ENCODE results near the gene SGIP1. TPM values are rescaled to one million over a fixed set of nuclear protein-coding genes. Genes with fewer than 3 reads are reported as not detected.
"Not testable (repeated sequence)": the region's sequence is repeated elsewhere in the genome, so short reads cannot be mapped to it uniquely, and the experiment has no call there.

The SGIP1 gene
- total and polyA plus RNA-seq, 7 experiments from 2014 or later = not detected

GRCh38 chr1:66576645-66577044 is 42.7 kb downstream of the SGIP1 start:
- ChIA-PET POLR2A (no interaction called here), CTCF (no interaction called here)

GRCh38 chr1:66578841-66579240 is 44.9 kb downstream of the SGIP1 start:
- no peak overlapping the region for H3K27ac Mint-ChIP-seq

More at GRCh38 chr1:66576645-66577044, 42.7 kb downstream of the SGIP1 start:
- H3K9me3 ChIP-seq (ENCODE audit: control insufficient read depth in 2 of 3, low read length in 3 of 3) = no peaks in the 10 kb centered on the region
- intact Hi-C loops (cut with micrococcal nuclease) = no loop called here
- no peak overlapping the region for H3K27ac Mint-ChIP-seq
- H3K4me3 Mint-ChIP-seq = no peak overlapping the region
- H3K36me3 Mint-ChIP-seq = no peaks in the 10 kb centered on the region
- no peak overlapping the region for H3K4me3 ChIP-seq (ENCODE audit: low read length)
- no peak for ATAC-seq
- no peaks in the 10 kb centered on the region for H3K4me1 Mint-ChIP-seq
- H3K4me1 ChIP-seq (ENCODE audit: control insufficient read depth in 2 of 2, insufficient read depth in 2 of 2, low read length in 2 of 2) = no peaks in the 10 kb centered on the region
- no peaks in the 10 kb centered on the region for H3K27me3 ChIP-seq (ENCODE audit: control insufficient read depth in 2 of 2, insufficient read depth in 2 of 2, low read length in 2 of 2)
- peaks cover 0 to 2% (median 0%) of the 10 kb centered on the region in 11 donors for H3K9me3 Mint-ChIP-seq
- H3K27ac ChIP-seq (ENCODE audit: low read depth, low read length) = no peak overlapping the region
- H3K27me3 Mint-ChIP-seq = peaks cover 10 to 33% (median 29%) of the 10 kb centered on the region in 5 donors
- H3K36me3 ChIP-seq (ENCODE audit: control insufficient read depth in 2 of 3, insufficient read depth in 3 of 3, low read length in 3 of 3) = no peaks in the 10 kb centered on the region
- DNase-seq = no peak

GRCh38 chr1:66580081-66580480 is 46.1 kb downstream of the SGIP1 start:
- Histone ChIP-seq H3K4me3 (ENCODE audit: low read length) (no peak overlapping the region), H3K27ac (ENCODE audit: low read depth, low read length) (no peak overlapping the region), H3K4me1 (ENCODE audit: control insufficient read depth in 2 of 2, insufficient read depth in 2 of 2, low read length in 2 of 2) (no peaks in the 10 kb centered on the region), H3K9me3 (ENCODE audit: control insufficient read depth in 2 of 3, low read length in 3 of 3) (no peaks in the 10 kb centered on the region), H3K27me3 (ENCODE audit: control insufficient read depth in 2 of 2, insufficient read depth in 2 of 2, low read length in 2 of 2) (no peaks in the 10 kb centered on the region), H3K36me3 (ENCODE audit: control insufficient read depth in 2 of 3, insufficient read depth in 3 of 3, low read length in 3 of 3) (no peaks in the 10 kb centered on the region)
- Mint-ChIP-seq H3K36me3 (no peaks in the 10 kb centered on the region), H3K9me3 (no peaks in the 10 kb centered on the region), H3K4me3 (no peak overlapping the region), H3K4me1 (no peaks in the 10 kb centered on the region), H3K27ac (peak overlapping the region in 1 of 9 donors; percentile 23), H3K27me3 (peaks cover 13 to 28% (median 25%) of the 10 kb centered on the region in 5 donors)
- DNase-seq = no peak
- intact Hi-C loops (cut with micrococcal nuclease) = no loop called here
- POLR2A ChIA-PET = no interaction called here
- ATAC-seq = no peak
- CTCF ChIA-PET = no interaction called here

More at GRCh38 chr1:66578841-66579240, 44.9 kb downstream of the SGIP1 start:
- no peaks in the 10 kb centered on the region for H3K4me1 Mint-ChIP-seq
- POLR2A ChIA-PET = no interaction called here
- H3K27me3 Mint-ChIP-seq = peaks cover 13 to 36% (median 32%) of the 10 kb centered on the region in 5 donors
- Histone ChIP-seq H3K9me3 (ENCODE audit: control insufficient read depth in 2 of 3, low read length in 3 of 3) (no peaks in the 10 kb centered on the region), H3K27ac (ENCODE audit: low read depth, low read length) (no peak overlapping the region), H3K4me1 (ENCODE audit: control insufficient read depth in 2 of 2, insufficient read depth in 2 of 2, low read length in 2 of 2) (no peaks in the 10 kb centered on the region), H3K36me3 (ENCODE audit: control insufficient read depth in 2 of 3, insufficient read depth in 3 of 3, low read length in 3 of 3) (no peaks in the 10 kb centered on the region), H3K4me3 (ENCODE audit: low read length) (no peak overlapping the region), H3K27me3 (ENCODE audit: control insufficient read depth in 2 of 2, insufficient read depth in 2 of 2, low read length in 2 of 2) (no peaks in the 10 kb centered on the region)
- no peak for ATAC-seq
- no peaks in the 10 kb centered on the region for H3K9me3 Mint-ChIP-seq
- no peak overlapping the region for H3K4me3 Mint-ChIP-seq
- intact Hi-C loops (cut with micrococcal nuclease) = no loop called here
- no peak for DNase-seq
- CTCF ChIA-PET = no interaction called here
- no peaks in the 10 kb centered on the region for H3K36me3 Mint-ChIP-seq

GRCh38 chr1:66583021-66583420 is 49.1 kb downstream of the SGIP1 start:
- CTCF ChIA-PET = no interaction called here
- Mint-ChIP-seq H3K9me3 (no peaks in the 10 kb centered on the region), H3K4me1 (no peaks in the 10 kb centered on the region), H3K4me3 (no peak overlapping the region), H3K27me3 (peaks cover 4 to 27% (median 19%) of the 10 kb centered on the region in 5 donors), H3K36me3 (no peaks in the 10 kb centered on the region), H3K27ac (no peak overlapping the region)
- intact Hi-C loops (cut with micrococcal nuclease) = no loop called here
- no peak for ATAC-seq
- Histone ChIP-seq H3K27me3 (ENCODE audit: control insufficient read depth in 2 of 2, insufficient read depth in 2 of 2, low read length in 2 of 2) (no peaks in the 10 kb centered on the region), H3K27ac (ENCODE audit: low read depth, low read length) (no peak overlapping the region), H3K36me3 (ENCODE audit: control insufficient read depth in 2 of 3, insufficient read depth in 3 of 3, low read length in 3 of 3) (no peaks in the 10 kb centered on the region), H3K9me3 (ENCODE audit: control insufficient read depth in 2 of 3, low read length in 3 of 3) (no peaks in the 10 kb centered on the region), H3K4me1 (ENCODE audit: control insufficient read depth in 2 of 2, insufficient read depth in 2 of 2, low read length in 2 of 2) (no peaks in the 10 kb centered on the region), H3K4me3 (ENCODE audit: low read length) (no peak overlapping the region)
- DNase-seq = no peak
- POLR2A ChIA-PET = no interaction called here

- Mint-ChIP-seq H3K27me3 (peaks cover 9 to 28% (median 10%) of the 10 kb centered on the region in 5 donors), H3K4me1 (no peaks in the 10 kb centered on the region), H3K27ac (no peak overlapping the region), H3K36me3 (no peaks in the 10 kb centered on the region), H3K4me3 (no peak overlapping the region), H3K9me3 (no peaks in the 10 kb centered on the region)
- intact Hi-C loops (cut with micrococcal nuclease) = no loop called here
- DNase-seq (no peak), ATAC-seq (no peak)
- ChIA-PET CTCF (interaction anchor here (0.6 kb wide), 1 partner anchor 641 kb away, joined by 3 read pairs; no protein-coding TSS in a partner anchor), POLR2A (no interaction called here)
- no peaks in the 10 kb centered on the region for H3K27me3 ChIP-seq (ENCODE audit: control insufficient read depth in 2 of 2, insufficient read depth in 2 of 2, low read length in 2 of 2)
- no peak overlapping the region for H3K27ac ChIP-seq (ENCODE audit: low read depth, low read length)
- H3K4me3 ChIP-seq (ENCODE audit: low read length) = no peak overlapping the region
- H3K4me1 ChIP-seq (ENCODE audit: control insufficient read depth in 2 of 2, insufficient read depth in 2 of 2, low read length in 2 of 2) = no peaks in the 10 kb centered on the region
- no peaks in the 10 kb centered on the region for H3K36me3 ChIP-seq (ENCODE audit: control insufficient read depth in 2 of 3, insufficient read depth in 3 of 3, low read length in 3 of 3)
- no peaks in the 10 kb centered on the region for H3K9me3 ChIP-seq (ENCODE audit: control insufficient read depth in 2 of 3, low read length in 3 of 3)
Observed at GRCh38 chr1:66585002-66585401, 51.0 kb downstream of the SGIP1 start.

- no peaks in the 10 kb centered on the region for H3K27me3 ChIP-seq (ENCODE audit: control insufficient read depth in 2 of 2, insufficient read depth in 2 of 2, low read length in 2 of 2)
- CTCF ChIA-PET = no interaction called here
- no peaks in the 10 kb centered on the region for H3K36me3 ChIP-seq (ENCODE audit: control insufficient read depth in 2 of 3, insufficient read depth in 3 of 3, low read length in 3 of 3)
- Mint-ChIP-seq H3K9me3 (peaks cover 0 to 1% (median 0%) of the 10 kb centered on the region in 11 donors), H3K27ac (no peak overlapping the region), H3K4me1 (no peaks in the 10 kb centered on the region), H3K4me3 (no peak overlapping the region), H3K36me3 (no peaks in the 10 kb centered on the region), H3K27me3 (peaks cover 2 to 19% (median 13%) of the 10 kb centered on the region in 5 donors)
- H3K27ac ChIP-seq (ENCODE audit: low read depth, low read length) = no peak overlapping the region
- no peaks in the 10 kb centered on the region for H3K4me1 ChIP-seq (ENCODE audit: control insufficient read depth in 2 of 2, insufficient read depth in 2 of 2, low read length in 2 of 2)
- H3K9me3 ChIP-seq (ENCODE audit: control insufficient read depth in 2 of 3, low read length in 3 of 3) = no peaks in the 10 kb centered on the region
- no peak for ATAC-seq
- no peak overlapping the region for H3K4me3 ChIP-seq (ENCODE audit: low read length)
- POLR2A ChIA-PET = no interaction called here
- intact Hi-C loops (cut with micrococcal nuclease) = no loop called here
- DNase-seq = no peak
Observed at GRCh38 chr1:66589326-66589725, 55.4 kb downstream of the SGIP1 start.

- H3K4me3 Mint-ChIP-seq; H3K27me3 ChIP-seq (ENCODE audit: control insufficient read depth in 2 of 2, insufficient read depth in 2 of 2, low read length in 2 of 2); ATAC-seq; H3K9me3 Mint-ChIP-seq; H3K27ac ChIP-seq (ENCODE audit: low read depth, low read length); CTCF ChIA-PET; intact Hi-C loops (cut with micrococcal nuclease); H3K36me3 ChIP-seq (ENCODE audit: control insufficient read depth in 2 of 3, insufficient read depth in 3 of 3, low read length in 3 of 3); H3K4me3 ChIP-seq (ENCODE audit: low read length); H3K4me1 Mint-ChIP-seq; H3K27ac Mint-ChIP-seq; POLR2A ChIA-PET; H3K36me3 Mint-ChIP-seq; H3K9me3 ChIP-seq (ENCODE audit: control insufficient read depth in 2 of 3, low read length in 3 of 3); H3K4me1 ChIP-seq (ENCODE audit: control insufficient read depth in 2 of 2, insufficient read depth in 2 of 2, low read length in 2 of 2); DNase-seq: not testable (repeated sequence)
- H3K27me3 Mint-ChIP-seq = peaks cover 15 to 35% (median 16%) of the 10 kb centered on the region in 5 donors
Observed at GRCh38 chr1:66592106-66592507, 58.2 kb downstream of the SGIP1 start.
